NCI-H1417 (cell line): ENCODE results near the gene SERPINC1.
"Not testable (repeated sequence)": the region's sequence is repeated elsewhere in the genome, so short reads cannot be mapped to it uniquely, and the experiment has no call there.

Experiments used
- DNase-seq, 3 experiments: peaks; one replicate each; lab custom pipeline; 2025; lab: John Stamatoyannopoulos, UW

SERPINC1 gene

DNA sequence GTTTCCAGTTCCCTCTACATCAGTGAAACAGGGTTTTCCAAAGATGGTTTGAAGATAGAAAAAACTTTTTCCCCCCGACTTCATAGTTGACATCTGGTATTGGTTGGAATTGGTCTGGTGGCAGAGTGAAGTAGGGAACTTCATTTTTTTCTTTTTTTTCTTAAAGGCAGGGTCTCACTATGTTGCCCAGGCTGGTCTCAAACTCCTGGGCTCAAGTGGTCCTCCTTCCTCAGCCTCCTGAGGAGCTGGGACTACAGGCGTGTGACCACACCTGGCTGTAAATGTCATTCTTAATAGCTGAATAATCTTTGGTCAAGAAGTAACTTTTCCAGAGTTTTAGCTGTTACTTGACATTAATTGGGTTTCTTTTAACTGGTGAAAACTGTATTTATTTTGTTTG is 27.2 kb downstream of the SERPINC1 start:
- DNase-seq, result no peak

DNA sequence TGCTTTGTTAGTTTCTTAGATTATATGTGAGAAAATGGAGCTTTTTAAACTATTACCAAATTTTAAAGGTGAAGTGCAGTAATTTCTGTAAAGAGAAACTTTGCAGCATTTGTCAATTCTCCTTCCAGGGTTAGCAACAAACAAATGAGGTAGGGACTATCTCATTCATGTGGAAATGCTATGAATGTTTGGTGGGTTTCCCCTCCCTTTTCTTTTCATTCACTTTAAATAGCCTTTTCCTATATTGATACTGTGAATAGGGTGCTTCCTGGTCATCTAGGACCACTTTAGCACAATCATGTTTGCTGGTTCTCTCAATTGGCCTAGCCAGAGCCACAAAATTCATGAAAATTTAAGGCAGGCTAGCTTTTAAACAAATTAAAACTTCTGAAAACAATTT is 28.4 kb downstream of the SERPINC1 start:
- DNase-seq, result no peak

DNA sequence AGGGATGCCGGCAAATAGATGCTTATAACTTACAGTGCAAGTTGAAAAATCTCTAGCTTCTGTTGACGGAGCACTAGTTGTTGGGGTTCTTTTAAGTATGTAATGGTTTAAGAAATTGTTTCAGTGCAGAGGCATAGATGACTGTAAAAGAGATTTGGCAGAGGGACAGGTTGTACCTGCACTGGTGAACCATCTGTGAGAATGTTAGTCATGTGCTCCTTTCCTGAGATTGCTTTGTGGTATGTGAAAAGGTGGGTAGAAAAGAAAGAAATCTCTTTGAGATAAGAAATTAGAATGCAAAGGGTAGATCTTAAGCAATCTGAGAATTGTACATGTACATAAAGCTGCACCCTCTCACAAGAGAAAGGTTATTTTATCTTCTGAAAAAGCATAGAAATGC is 29.5 kb downstream of the SERPINC1 start:
- no peak for DNase-seq

DNA sequence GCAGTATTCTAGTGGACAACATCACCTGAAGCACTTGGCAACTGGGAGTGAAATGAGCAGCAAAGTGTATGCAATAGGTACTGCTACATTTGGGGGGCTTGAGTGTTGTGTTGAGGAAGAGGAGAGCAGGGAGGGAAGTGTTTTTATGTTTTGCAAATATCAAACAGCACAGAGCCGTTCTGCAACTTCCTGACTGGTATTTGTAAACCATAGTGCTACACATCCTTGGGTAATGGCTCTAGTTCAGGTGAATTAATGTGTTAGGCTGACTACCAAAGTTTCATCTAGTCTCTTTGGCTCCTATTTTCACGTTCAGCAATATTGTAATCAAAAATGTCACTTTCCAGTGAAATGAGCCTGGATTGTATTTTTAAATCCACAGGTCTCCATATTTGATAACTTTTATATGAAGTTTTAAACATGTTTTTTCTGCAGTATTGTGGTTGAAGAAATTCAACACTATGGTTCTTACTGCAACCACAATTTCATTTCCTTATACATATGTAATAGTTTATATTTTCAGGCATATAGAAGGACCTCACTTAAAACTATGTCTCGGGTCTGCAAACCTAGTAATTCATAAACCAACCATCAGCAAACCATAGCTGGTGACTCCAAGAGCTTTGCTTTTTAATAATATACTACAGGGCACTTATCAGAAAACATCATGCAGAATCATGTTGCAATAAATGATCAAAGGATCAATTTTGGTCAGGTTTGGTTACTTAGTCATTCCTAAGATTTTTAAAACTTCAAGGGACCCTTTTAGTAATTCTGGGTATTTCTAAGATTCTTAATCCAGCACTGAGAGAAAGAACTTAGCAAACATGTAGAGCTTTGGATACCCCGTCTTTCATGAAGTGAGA is 30.1 kb downstream of the SERPINC1 start:
- DNase-seq, result no peak

DNA sequence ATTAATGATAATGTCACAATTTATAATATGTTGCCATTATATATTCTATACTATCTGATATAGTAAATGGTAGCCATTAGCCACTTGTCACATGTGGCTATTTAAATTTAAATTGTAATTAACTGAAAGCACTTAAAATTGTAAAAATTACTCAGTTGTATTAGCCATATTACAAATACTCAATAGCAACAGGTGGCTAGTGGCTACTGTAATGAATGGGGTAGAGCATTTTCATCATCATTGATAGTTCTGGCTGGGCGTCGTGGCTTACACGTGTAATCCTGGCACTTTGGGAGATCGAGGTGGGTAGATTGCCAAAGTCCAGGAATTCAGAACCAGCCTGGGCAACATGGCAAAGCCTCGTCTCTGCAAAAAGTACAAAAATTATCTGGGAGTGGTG is 32.4 kb downstream of the SERPINC1 start:
- no peak for DNase-seq

DNA sequence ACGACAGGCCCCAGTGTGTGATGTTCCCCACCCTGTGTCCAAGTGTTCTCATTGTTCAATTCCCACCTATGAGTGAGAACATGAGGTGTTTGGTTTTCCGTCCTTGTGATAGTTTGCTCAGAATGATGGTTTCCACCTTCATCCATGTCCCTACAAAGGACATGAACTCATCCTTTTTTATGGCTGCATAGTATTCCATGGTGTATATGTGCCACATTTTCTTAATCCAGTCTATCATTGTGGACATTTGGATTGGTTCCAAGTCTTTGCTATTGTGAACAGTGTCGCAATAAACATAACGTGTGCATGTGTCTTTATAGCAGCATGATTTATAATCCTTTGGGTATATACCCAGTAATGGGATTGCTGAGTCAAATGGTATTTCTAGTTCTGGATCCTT is 36.0 kb downstream of the SERPINC1 start:
- not testable (repeated sequence) for DNase-seq

DNA sequence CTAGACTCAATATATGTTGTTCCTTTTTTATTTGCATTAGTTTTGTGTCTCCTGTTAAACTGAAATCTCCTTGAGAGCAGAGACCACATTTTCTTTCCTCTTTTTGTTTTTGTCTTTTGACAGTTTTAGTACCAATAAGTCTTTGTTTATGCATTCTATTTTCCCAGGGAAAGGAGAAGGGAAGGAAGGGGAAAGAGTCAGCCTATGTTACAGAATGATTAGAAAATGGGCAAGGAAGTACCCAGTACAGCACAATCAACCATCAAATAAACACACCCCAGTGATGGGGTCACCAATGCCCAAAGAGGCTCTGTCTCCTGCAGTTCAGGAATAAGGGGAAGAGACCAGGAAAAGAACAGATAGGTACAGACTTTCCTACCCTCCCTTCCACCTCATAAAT is 38.9 kb downstream of the SERPINC1 start:
- no peak for DNase-seq

DNA sequence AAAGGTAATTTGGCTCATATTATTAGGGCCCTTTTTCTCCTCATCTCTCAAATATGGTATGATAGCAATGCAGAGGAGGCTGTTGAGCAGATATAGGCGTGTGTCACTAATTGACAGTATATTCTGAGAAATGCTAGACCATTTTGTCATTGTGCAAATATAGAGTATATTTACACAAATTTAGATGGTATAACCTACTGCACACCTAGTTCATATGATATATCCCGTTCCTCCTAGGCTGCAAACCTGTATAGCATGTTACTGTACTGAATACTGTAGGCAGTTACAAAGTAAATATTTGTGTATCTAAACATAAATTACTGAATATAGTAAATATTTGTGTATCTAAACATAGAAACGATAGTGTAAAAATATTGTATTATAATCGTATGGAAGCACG is 40.4 kb downstream of the SERPINC1 start:
- no peak for DNase-seq

DNA sequence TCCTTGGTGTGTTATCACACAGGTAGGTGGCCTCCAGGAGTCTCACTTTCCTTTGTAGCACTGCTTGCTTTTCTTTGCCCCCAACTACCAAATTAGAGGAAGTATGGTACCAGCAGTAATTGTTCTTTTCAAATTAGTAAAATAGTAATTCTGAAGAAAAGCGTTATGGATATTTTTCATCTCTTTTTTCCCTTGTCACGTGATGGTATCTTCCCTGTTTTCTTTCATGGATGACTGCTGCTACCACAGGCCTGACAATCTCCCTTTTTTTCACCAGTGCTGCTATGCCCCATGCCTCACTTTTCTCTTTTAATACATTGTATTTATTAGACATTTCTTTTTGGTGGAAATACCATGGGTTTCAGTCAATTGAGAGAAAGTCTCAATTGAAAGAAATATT is 45.6 kb downstream of the SERPINC1 start:
- DNase-seq, result no peak

DNA sequence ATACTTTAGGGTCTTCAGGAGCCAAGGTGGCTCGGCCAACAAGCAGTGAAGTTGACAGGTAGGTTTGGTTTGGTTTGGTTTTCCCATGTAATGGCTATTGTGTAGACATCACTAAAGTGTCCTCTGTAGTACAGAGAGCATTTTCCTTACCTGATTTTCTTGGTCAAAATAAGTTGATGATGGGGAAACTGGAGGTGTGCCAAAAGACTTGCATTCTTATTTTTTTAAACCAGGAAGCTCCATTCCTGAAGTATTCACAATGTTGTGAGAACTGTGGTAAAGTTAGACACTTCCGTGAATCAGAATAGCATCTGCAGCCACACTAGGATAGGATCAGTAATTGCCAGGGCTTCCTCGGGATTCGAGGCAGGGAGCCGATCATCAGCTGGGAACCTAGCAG is 46.0 kb downstream of the SERPINC1 start:
- no peak for DNase-seq

DNA sequence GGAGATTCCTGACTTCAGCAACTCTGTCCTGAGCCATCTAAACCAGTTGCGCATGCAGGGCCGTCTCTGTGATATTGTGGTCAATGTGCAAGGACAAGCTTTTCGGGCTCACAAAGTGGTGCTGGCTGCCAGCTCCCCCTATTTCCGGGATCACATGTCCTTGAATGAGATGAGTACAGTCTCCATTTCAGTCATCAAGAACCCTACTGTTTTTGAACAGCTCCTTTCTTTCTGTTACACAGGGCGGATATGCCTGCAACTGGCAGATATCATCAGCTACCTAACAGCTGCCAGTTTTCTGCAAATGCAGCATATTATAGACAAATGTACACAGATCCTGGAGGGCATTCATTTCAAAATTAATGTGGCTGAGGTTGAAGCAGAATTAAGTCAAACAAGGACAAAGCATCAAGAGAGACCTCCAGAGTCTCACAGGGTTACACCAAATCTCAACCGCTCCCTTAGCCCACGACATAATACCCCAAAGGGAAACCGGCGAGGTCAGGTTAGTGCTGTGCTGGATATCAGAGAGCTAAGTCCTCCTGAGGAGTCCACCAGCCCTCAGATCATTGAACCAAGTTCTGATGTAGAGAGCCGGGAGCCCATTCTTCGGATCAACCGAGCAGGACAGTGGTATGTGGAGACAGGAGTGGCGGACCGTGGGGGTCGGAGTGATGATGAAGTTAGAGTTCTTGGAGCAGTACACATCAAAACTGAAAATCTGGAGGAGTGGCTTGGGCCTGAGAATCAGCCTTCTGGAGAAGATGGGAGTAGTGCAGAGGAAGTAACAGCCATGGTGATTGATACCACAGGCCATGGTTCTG is 46.7 kb downstream of the SERPINC1 start:
- DNase-seq, result no peak

DNA sequence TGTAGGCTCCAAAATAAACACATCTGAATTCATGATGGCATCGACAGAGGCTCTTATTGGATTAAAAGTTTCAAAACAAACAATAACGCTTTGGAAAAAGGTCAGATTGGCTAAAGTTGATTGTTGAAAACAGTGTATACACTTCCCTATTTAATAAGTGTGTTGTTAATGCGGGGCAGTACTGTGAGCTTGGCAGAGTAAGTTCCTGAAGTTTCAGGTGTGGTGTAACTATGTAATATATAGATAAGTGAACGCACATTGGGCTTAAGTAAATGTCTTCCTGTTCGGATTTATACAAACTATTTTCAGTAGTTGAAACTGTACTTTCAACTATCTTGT is 48.1 kb downstream of the SERPINC1 start:
- DNase-seq, result no peak

DNA sequence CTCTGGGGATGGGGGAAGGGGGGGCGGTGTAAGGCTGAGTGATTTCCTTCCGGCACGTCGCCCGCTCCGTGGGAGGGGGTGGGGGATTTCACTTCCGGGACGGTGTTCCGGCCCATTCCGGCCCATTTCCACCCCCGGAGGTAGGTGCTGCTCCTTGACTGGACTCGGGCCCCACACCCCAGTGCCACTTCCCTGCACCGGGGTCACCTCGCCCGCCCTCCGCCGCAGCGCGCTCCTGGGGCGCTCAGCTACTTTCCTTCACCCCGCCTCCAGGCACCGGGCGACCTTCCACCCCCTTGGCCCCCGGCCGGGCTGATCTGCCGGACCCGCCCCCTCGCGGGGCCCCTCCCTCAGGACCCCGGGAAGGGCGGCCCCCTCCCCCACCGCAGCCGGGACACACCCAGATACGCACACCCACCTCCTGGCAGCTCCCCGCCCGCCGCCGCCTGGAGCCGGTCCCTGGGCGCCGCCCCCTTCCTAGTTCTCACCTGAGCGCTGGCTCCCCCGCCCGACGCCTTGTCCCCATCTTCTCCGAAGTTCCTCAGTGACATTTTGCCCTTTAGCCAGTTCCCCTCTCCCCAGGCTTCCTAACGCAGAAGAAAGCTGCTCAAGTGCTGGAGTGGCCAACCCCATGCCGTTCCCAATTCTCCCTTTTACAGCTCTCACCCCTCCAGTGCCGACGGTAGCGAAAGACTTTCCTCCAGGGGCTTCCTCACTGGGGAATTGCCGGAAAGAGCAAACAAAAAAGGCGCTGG is 48.7 kb downstream of the SERPINC1 start, which contains the start of gene ZBTB37:
Gene ZBTB37, plus strand, starts transcription at position 115 of the 755 bp plus-strand sequence. CDS start 1,846 bp downstream, outside the sequence.
- peak; percentile 94 to 96 (median 94) for DNase-seq

DNA sequence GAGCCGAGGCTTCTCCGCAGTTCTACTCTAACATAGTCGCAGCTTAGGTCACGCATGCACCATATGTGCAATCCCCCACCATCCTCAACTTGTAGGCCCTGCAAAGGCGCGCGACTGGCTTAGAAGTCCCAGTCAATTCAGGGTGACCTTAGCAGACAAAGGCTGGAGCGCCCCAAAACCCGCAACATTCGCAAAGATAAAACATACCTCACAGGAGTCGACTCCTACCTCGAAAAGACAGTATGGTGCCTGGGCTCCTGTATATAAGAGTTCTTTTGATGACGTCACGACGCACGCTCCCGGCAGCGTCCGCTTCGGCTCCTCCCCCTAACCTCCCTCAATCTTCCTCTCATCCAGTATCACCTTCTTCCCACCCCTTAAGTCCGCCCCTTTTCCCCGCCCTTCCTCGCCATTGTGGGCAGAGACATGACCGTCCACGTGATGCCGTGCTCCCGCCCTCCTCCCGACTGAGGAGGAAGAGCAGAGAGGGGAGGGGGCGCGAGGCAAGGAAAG is 49.3 kb downstream of the SERPINC1 start, which contains the start of gene GAS5:
Gene GAS5, minus strand, starts transcription at position 237 of the 513 bp plus-strand sequence.
- peak; percentile 99 to 100 (median 100) for DNase-seq

DNA sequence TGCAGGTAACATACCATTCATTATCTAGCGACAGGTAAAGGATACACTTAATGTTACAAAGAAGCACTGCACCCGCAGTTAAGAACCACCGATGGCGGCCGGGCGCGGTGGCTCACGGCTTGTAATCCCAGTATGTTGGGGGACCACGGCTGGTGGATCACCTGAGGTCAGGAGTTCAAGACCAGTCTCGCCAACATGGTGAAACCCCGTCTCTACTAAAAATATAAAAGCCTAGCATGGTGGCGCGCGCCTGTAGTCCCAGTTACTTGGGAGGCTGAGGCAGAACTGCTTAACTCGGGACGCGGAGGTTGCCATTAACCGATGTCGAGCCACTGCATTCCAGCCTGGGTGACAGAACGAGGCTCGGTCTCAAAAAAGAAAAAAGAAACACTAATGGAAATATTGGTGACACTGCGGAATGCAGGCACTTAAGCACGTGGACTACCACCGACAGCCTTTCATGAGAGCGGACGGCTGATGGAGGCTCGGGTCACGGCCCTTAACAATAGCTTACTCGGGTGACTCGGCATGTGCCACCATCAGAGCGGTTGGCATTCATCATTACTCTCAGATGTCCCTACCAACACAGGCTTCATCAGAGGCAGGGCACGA is 49.9 kb downstream of the SERPINC1 start:
- no peak for DNase-seq

DNA sequence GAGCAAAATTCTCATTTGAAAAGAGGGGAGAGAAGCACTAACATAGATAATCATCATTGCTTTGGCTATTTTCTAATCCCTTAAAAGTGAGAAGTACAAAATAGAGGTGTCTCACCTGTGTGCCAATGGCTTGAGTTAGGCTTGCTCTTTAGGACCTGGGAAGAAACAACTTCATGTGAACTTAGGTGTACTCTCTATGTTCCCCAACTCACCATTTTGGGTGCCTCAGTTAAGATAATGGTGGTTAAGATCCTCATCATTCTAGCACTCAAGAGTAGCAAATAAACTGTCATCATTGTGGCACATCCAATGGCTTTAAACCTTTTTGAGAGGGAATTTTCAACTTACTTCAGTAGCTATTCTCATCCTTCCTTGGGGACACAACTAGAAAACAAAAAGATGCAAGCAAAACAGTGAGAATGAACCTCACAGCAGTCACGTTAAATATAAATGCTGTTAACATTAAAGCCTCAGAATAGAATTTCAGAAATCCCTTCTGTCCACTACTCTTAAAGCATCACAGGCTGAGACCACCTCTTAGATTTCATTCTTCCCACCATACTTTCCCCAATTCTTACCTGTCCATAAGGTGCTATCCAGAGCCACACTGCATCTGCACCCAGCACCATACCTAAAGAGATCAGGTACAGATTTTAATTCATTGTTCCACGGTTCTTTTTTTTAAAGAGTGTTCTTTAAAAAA is 50.6 kb downstream of the SERPINC1 start:
- no peak for DNase-seq

DNA sequence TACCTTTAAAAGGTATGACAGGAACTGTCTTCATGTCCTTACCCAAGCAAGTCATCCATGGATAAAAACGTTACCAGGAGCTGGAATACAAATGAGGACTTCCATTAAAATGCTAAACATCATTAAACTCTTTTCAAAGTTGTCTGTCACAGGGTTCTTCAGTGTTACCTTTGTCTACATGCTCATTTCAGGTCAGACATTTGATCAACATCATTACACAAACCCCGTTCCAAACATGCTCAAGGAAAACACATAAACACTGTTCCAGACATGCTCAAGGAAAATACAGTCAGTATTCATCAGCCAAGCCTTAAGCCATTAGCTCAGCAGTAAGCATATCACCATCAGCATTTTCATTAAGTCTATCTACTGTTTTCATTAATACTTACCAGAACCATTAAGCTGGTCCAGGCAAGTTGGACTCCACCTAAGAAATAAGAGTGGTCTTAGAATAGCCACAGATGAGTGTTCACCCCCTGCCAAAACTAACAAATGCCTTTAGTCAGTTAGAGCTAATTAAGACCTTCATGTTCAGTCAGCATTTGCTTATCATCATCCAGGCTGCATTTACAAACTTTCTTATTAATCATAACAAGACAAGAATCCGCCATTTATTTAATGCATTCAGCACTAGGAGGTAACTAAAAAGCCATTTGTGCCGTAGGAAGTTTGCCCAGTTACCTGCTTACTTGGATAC is 51.5 kb downstream of the SERPINC1 start:
- DNase-seq, result no peak

DNA sequence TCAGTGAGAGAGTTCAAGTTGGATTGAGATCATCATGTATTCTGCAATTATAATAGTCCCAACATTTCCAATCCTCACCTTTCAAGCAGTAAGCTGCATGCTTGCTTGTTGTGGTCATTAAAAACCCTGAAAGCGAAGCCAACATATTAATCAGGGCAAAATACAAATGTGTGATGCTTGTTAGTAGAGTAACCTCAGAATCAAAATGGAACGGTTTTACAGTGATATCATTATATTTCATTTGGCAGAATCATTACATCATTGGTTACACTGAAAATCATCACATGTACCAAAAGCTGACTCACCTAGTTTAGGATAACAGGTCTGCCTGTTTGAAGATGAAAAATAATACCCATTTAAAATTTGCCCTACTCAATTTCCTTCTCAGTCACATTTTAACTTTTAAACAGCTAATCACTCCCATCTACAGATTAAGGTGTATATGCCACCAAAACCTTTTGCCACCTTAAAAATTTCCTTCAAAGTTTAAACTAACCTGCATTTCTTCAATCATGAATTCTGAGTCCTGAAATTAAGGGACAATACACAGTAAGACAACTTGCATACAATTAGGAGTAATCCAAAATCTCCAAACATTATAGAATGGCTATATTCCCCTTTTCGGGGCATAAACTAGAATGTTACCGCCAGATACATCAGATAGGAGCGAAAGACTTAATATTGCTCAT is 52.8 kb downstream of the SERPINC1 start:
- DNase-seq, result no peak

DNA sequence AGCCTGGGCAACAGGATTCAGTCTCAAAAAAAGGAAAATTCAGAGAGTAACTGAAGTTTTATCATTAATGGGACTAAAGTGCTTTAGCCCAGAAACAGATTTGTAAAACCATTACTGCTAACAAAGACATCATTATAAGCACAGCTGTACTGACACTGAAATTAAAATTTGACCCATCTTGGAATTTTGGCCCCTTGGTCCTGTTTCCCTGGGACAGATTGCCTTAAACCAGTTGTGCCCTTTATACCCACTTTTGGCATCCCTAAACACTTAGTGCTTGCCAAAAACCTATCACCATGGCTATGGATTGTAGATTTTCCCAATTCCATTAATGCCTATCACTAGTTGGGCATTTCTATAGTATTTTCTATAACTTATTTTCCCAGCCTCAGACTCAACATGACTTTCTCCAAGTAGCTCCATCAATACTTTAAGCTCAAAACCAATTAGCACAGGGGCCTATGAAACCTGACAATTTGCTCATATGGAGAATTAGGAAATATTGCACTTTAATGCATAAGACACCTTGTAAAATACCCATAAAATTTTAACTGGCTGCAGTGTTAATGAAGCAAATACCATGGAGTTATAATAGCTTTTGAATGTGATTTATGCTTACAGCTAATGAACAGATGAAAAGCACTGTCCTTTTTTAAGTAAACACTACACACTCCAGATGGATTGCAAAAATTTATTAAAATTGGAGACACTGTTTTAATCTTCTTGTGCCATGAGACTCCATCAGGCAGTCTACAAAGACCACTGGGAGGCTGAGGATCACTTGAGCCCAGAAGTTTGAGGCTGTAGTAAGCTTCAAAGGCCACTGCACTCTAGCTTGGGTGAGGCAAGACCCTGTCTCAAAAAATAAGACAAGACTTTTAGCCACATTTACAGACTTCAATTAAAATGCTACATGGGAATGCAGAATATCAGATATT is 53.6 kb downstream of the SERPINC1 start:
- DNase-seq, result no peak
